Nephron (organoid): ENCODE measurements around the gene BDH1.

Experiments
- H3K27ac Mint-ChIP-seq, 3 experiments: 2 replicates each; pipeline ENCODE4 v1.8.0; 2020; ENCODE audit warnings: mixed read lengths in 3 of 3, mild to moderate bottlenecking in 2 of 3, moderate library complexity in 1 of 3
- H3K27me3 Mint-ChIP-seq: 2 replicates; pipeline ENCODE4 v1.8.0; 2021; ENCODE audit warnings: low read depth, mild to moderate bottlenecking, moderate library complexity, mixed read lengths
- H3K36me3 Mint-ChIP-seq: 2 replicates; pipeline ENCODE4 v1.8.0; 2020; ENCODE audit warnings: low read depth, mixed read lengths
- H3K4me1 Mint-ChIP-seq: 2 replicates; pipeline ENCODE4 v1.8.0; 2020; ENCODE audit warnings: mixed read lengths
- H3K4me3 Mint-ChIP-seq, 3 experiments: 2 replicates each; pipeline ENCODE4 v1.8.0; 2020; ENCODE audit warnings: mild to moderate bottlenecking in 3 of 3, mixed read lengths in 3 of 3, moderate library complexity in 2 of 3
- H3K9me3 Mint-ChIP-seq: 2 replicates; pipeline ENCODE4 v1.8.0; 2020; ENCODE audit warnings: mixed read lengths
- CTCF ChIP-seq, 3 experiments: fragments of 200-600 bp; sonication (generic); IDR thresholded peaks; one replicate each; pipeline ENCODE4 v1.5.0; 2021; ENCODE audit warnings: antibody characterized with exemption in 3 of 3; ENCODE audit not compliant: unreplicated experiment in 3 of 3

The BDH1 gene

GRCh38 chr3:197583371-197583770 lies 27.6 kb upstream of the BDH1 start:
- H3K4me1 Mint-ChIP-seq, result no peaks in the 10 kb centered on the region

GRCh38 chr3:197580253-197580691 lies 24.5 kb upstream of the BDH1 start:
- no peak for TF ChIP-seq CTCF (IDR thresholded peaks at IDR 0.05; ENCODE audit: unreplicated experiment in 3 of 3)
- Mint-ChIP-seq H3K4me1 (no peaks in the 10 kb centered on the region), H3K27ac (no peak overlapping the region), H3K9me3 (peaks cover 31% of the 10 kb centered on the region), H3K4me3 (no peak overlapping the region), H3K27me3 (peaks cover 18% of the 10 kb centered on the region), H3K36me3 (peaks cover 20% of the 10 kb centered on the region)

More at GRCh38 chr3:197583371-197583770, 27.6 kb upstream of the BDH1 start:
- TF ChIP-seq CTCF (IDR thresholded peaks at IDR 0.05; ENCODE audit: unreplicated experiment in 3 of 3), result no peak
- Mint-ChIP-seq H3K27me3 (peaks cover 7% of the 10 kb centered on the region), H3K36me3 (peaks cover 9% of the 10 kb centered on the region), H3K4me3 (no peak overlapping the region), H3K27ac (no peak overlapping the region), H3K9me3 (peaks cover 26% of the 10 kb centered on the region)

GRCh38 chr3:197578376-197578775 lies 22.6 kb upstream of the BDH1 start:
- peaks cover 20% of the 10 kb centered on the region for H3K36me3 Mint-ChIP-seq
- peaks cover 24% of the 10 kb centered on the region for H3K27me3 Mint-ChIP-seq
- H3K9me3 Mint-ChIP-seq, result peaks cover 31% of the 10 kb centered on the region
- no peak for TF ChIP-seq CTCF (IDR thresholded peaks at IDR 0.05; ENCODE audit: unreplicated experiment in 3 of 3)
- H3K27ac Mint-ChIP-seq, result no peak overlapping the region
- no peak overlapping the region for H3K4me3 Mint-ChIP-seq
- no peaks in the 10 kb centered on the region for H3K4me1 Mint-ChIP-seq

GRCh38 chr3:197577366-197578074 lies 21.8 kb upstream of the BDH1 start:
- Mint-ChIP-seq H3K36me3 (peaks cover 20% of the 10 kb centered on the region), H3K27ac (no peak overlapping the region), H3K9me3 (peaks cover 31% of the 10 kb centered on the region), H3K27me3 (peaks cover 24% of the 10 kb centered on the region), H3K4me3 (no peak overlapping the region), H3K4me1 (no peaks in the 10 kb centered on the region)
- TF ChIP-seq CTCF (IDR thresholded peaks at IDR 0.05; ENCODE audit: unreplicated experiment in 3 of 3), result no peak

- H3K4me3 Mint-ChIP-seq, result no peak overlapping the region
These were observed 21.1 kb upstream of the BDH1 start for GRCh38 chr3:197576838-197577237.

More at GRCh38 chr3:197576838-197577237, 21.1 kb upstream of the BDH1 start:
- Mint-ChIP-seq H3K36me3 (peaks cover 20% of the 10 kb centered on the region), H3K27me3 (peaks cover 24% of the 10 kb centered on the region), H3K4me1 (no peaks in the 10 kb centered on the region), H3K27ac (no peak overlapping the region), H3K9me3 (peaks cover 31% of the 10 kb centered on the region)
- no peak for TF ChIP-seq CTCF (IDR thresholded peaks at IDR 0.05; ENCODE audit: unreplicated experiment in 3 of 3)
